D721Med (cell line): ENCODE results near the gene AUTS2.
"Not testable (repeated sequence)": the region's sequence is repeated elsewhere in the genome, so short reads cannot be mapped to it uniquely, and the experiment has no call there.

ENCODE experiments used
- DNase-seq: peaks from one replicate; pipeline ENCODE4 v3.0.0; 2011; ENCODE audit warnings: low spot score; ENCODE audit not compliant: insufficient read length
- FAIRE-seq: peaks from 2 replicates; lab custom pipeline; 2011; peaks lifted over from hg19 to GRCh38; lab: Jason Lieb, UNC
- TF ChIP-seq, protein P1 (sequence below): IDR thresholded peaks from 2 replicates; pipeline ENCODE4 v1.5.1; 2012; ENCODE audit warnings: mild to moderate bottlenecking, control low read depth; ENCODE audit not compliant: insufficient read depth; ENCODE audit errors: missing control alignments

The AUTS2 gene

DNA sequence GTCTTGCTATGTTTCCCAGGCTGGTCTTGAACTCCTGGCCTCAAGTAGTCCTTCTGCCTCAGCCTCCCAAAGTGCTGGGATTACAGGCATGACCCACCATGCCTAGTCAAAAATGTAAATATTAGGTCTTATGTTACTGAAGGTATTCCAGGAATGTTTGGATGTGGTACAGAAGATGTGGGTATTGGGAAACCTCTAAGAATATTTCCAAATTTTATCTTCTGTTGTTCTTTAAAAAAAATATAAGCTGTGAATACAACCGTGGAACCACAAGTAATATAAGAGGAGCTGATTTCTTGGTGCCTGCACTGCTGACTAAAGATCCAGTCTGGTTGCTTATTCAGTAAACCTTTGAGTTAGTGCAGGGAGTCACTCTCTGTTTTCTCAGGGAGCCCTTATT, 178.3 kb downstream of the AUTS2 start:
- TF ChIP-seq, protein P1, sequence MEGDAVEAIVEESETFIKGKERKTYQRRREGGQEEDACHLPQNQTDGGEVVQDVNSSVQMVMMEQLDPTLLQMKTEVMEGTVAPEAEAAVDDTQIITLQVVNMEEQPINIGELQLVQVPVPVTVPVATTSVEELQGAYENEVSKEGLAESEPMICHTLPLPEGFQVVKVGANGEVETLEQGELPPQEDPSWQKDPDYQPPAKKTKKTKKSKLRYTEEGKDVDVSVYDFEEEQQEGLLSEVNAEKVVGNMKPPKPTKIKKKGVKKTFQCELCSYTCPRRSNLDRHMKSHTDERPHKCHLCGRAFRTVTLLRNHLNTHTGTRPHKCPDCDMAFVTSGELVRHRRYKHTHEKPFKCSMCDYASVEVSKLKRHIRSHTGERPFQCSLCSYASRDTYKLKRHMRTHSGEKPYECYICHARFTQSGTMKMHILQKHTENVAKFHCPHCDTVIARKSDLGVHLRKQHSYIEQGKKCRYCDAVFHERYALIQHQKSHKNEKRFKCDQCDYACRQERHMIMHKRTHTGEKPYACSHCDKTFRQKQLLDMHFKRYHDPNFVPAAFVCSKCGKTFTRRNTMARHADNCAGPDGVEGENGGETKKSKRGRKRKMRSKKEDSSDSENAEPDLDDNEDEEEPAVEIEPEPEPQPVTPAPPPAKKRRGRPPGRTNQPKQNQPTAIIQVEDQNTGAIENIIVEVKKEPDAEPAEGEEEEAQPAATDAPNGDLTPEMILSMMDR = no peak
- DNase-seq = no peak
- FAIRE-seq = no peak

DNA sequence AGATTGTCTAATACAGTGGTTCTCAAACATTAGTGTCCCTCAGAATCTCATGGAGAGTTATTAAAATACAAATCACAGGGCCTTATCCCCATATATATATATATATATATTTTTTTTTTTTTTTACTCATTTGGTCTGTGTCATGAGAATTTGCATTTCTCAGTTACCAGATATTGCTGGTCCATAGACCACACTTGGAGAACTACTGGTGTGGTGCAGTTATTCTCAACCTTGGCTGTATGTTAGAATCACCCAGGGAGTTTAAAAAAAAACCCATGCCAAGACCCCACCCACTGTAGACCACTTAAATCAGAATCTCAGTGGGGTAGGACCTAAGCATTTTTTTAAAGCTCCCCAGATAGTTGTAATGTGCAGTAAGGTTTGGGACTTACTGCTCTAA, 179.9 kb downstream of the AUTS2 start:
- FAIRE-seq = no peak
- TF ChIP-seq, protein P1 = no peak
- DNase-seq = no peak

GRCh38 chr7:69780379-69780778, 182.1 kb downstream of the AUTS2 start:
- FAIRE-seq = no peak
- TF ChIP-seq, protein P1 = no peak
- DNase-seq = no peak

GRCh38 chr7:69781412-69781846, 183.2 kb downstream of the AUTS2 start:
- FAIRE-seq (no peak), DNase-seq (no peak)
- TF ChIP-seq, protein P1 = no peak

- DNase-seq (no peak), FAIRE-seq (no peak)
- TF ChIP-seq, protein P1 = no peak
Measured at GRCh38 chr7:69782917-69783684, 184.8 kb downstream of the AUTS2 start.

DNA sequence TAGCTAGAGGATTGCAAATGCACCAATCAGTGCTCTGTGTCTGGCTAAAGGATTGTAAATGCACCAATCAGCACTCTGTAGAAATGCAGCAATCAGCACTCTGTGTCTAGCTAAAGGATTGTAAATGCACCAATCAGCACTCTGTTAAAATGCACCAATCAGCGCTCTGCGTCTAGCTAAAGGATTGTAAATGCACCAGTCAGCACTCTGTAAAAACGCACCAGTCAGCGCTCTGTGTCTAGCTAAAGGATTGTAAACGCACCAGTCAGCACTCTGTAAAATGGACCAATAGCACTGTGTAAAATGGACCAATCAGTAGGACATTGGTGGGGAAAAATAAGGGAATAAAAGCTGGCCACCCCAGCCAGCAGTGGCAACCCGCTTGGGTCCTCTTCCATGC, 187.9 kb downstream of the AUTS2 start:
- FAIRE-seq, DNase-seq: not testable (repeated sequence)

DNA sequence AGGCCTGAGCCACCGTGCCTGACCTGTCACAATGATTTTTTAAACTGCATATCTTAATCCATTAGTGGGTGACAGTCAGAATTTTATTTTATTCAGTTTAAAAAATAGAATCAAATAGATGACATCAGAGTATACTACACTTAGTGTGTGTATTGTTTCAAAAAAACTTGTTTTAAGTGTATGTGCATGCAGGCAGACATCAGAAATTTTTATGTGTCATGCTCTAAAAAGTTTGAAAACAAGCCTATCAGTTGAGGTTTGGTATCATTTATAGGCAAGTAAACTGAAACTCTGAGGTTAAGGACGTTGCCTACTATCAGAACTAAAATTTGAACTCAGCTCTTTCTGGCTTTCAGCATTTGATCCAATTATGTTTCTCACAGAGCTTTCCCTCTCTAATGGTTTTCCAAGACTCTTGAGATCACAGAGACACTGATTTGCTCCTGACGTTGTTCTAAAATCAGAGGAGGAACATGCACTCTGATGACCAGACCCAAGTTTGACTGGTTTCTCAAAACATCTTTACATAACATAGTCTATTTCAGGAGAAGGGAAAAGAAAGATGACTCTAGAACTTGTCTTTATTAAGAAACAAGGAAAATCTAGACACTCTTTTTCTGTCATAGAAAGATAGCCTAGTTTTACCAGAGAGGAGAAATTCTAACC, 188.6 kb downstream of the AUTS2 start:
- TF ChIP-seq, protein P1 = no peak
- DNase-seq (no peak), FAIRE-seq (no peak)
